Bronchial epithelial cell (primary cell): ENCODE measurements around the gene DPYSL5. TPM values are rescaled to one million over a fixed set of nuclear protein-coding genes. Genes with fewer than 3 reads are reported as not detected.

Source experiments
- DNase-seq: peaks from one replicate; pipeline ENCODE4 v3.0.0-alpha.2; 2010; ENCODE audit warnings: low read depth
- FAIRE-seq: peaks from 2 replicates; lab custom pipeline; 2011; peaks lifted over from hg19 to GRCh38; lab: Jason Lieb, UNC
- H3K27me3 ChIP-seq: 2 replicates; pipeline ENCODE4 v1.5.1; 2011; ENCODE audit warnings: low read length; ENCODE audit not compliant: control insufficient read depth, insufficient read depth
- H3K36me3 ChIP-seq: 2 replicates; pipeline ENCODE4 v1.5.1; 2011; ENCODE audit warnings: low read length; ENCODE audit not compliant: control insufficient read depth, insufficient read depth
- H3K4me3 ChIP-seq: 2 replicates; pipeline ENCODE4 v1.5.1; 2011; ENCODE audit warnings: mild to moderate bottlenecking, low read depth, low read length, control low read depth
- CTCF ChIP-seq: IDR thresholded peaks from 2 replicates; pipeline ENCODE4 v1.5.1; 2011; ENCODE audit warnings: mild to moderate bottlenecking, moderate library complexity, low read length, control low read depth, inconsistent platforms; ENCODE audit not compliant: insufficient read depth, severe bottlenecking
- total RNA-seq: library from RNA; depleted of rRNA; stranded (reverse); fragments of >200 nt; gene quantifications from 2 replicates; pipeline ENCODE4 v1.2.1, GENCODE V29; 2014

DPYSL5 gene
- total RNA-seq, 1 donor from 2014 or later, result not detected

DNA sequence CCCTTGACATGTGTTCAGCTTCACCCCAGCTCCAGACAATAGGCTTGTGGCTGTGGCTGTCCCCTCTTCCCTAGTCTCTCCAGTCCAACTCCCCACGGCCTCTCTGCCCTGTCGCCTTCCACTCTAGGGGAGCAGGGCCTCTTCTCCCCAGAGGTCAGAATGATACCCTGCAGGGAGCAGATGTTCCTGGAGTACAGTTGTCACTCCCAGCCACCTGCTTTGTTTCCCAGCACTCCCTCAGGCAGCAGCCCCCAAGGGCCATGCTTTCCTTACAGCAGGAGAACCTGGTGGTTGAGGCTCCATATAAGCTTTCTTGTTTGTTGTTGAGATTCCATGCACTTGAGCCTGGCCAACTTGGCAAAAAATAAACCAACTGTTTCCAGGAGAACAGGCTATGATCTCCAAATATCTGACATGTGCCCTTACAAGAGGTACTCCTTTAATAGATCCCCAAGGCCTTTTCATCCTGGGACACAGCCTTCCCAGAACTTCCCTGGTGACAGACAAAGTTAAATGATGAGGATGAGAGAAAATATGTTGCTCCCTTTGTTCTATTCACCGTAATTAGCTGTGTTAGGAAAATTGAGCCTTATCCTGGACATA is 45.1 kb downstream of the DPYSL5 start:
- DNase-seq (no peak), FAIRE-seq (no peak)
- Histone ChIP-seq H3K36me3 (no peaks in the 10 kb centered on the region), H3K27me3 (no peaks in the 10 kb centered on the region), H3K4me3 (no peak overlapping the region)
- TF ChIP-seq CTCF, result no peak

- FAIRE-seq (no peak), DNase-seq (no peak)
- no peak overlapping the region for H3K4me3 ChIP-seq
- no peaks in the 10 kb centered on the region for H3K36me3 ChIP-seq
- H3K27me3 ChIP-seq, result peaks cover 1% of the 10 kb centered on the region
- TF ChIP-seq CTCF, result no peak
Observed at GRCh38 chr2:26894136-26894535, 46.2 kb downstream of the DPYSL5 start.

- Histone ChIP-seq H3K36me3 (no peaks in the 10 kb centered on the region), H3K4me3 (no peak overlapping the region), H3K27me3 (peaks cover 3% of the 10 kb centered on the region)
- TF ChIP-seq CTCF, result no peak
- no peak for FAIRE-seq
- no peak for DNase-seq
Observed at GRCh38 chr2:26897807-26898479, 50.0 kb downstream of the DPYSL5 start.

- DNase-seq (no peak), FAIRE-seq (peak; percentile 95)
- H3K27me3 ChIP-seq, result peaks cover 3% of the 10 kb centered on the region
- no peaks in the 10 kb centered on the region for H3K36me3 ChIP-seq
- TF ChIP-seq CTCF, result no peak
- H3K4me3 ChIP-seq, result no peak overlapping the region
Observed at GRCh38 chr2:26898480-26899078, 50.6 kb downstream of the DPYSL5 start.

GRCh38 chr2:26899500-26900164 is 51.7 kb downstream of the DPYSL5 start:
- Histone ChIP-seq H3K27me3 (peaks cover 3% of the 10 kb centered on the region), H3K36me3 (no peaks in the 10 kb centered on the region), H3K4me3 (no peak overlapping the region)
- no peak for TF ChIP-seq CTCF
- no peak for FAIRE-seq
- no peak for DNase-seq
